Endodermal cell (in vitro differentiated cells): ENCODE data around the gene PRODH2. TPM values are rescaled to one million over a fixed set of nuclear protein-coding genes. Genes with fewer than 3 reads are reported as not detected.

Experiments
- DNase-seq: peaks from one replicate; pipeline ENCODE4 v3.0.0-alpha.2; 2017
- H3K27ac ChIP-seq: 2 replicates; pipeline ENCODE4 v1.5.1; 2013; ENCODE audit warnings: mild to moderate bottlenecking, low read depth, low read length, moderate library complexity
- H3K27me3 ChIP-seq: 2 replicates; pipeline ENCODE4 v1.6.1; 2013; ENCODE audit warnings: mild to moderate bottlenecking, low read length, moderate library complexity; ENCODE audit not compliant: insufficient read depth, control insufficient read depth, poor library complexity, severe bottlenecking
- H3K36me3 ChIP-seq: 2 replicates; pipeline ENCODE4 v1.7.0; 2013; ENCODE audit warnings: mild to moderate bottlenecking, low read length, moderate library complexity; ENCODE audit not compliant: control insufficient read depth, insufficient read depth
- H3K4me1 ChIP-seq: one replicate; pipeline ENCODE4 v1.7.0; 2013; ENCODE audit warnings: low read length; ENCODE audit not compliant: control insufficient read depth, insufficient read depth
- H3K4me3 ChIP-seq: 2 replicates; pipeline ENCODE4 v1.5.1; 2013; ENCODE audit warnings: mild to moderate bottlenecking, low read length, moderate library complexity
- H3K9ac ChIP-seq: 2 replicates; pipeline ENCODE4 v1.6.1; 2013; ENCODE audit warnings: mild to moderate bottlenecking, low read length, moderate library complexity; ENCODE audit not compliant: poor library complexity, severe bottlenecking; ENCODE audit errors: extremely low read depth
- H3K9me3 ChIP-seq: 2 replicates; pipeline ENCODE4 v1.6.1; 2013; ENCODE audit warnings: mild to moderate bottlenecking, low read length, moderate library complexity; ENCODE audit not compliant: control insufficient read depth
- H3K27ac Mint-ChIP-seq: 2 replicates; pipeline ENCODE4 v1.8.0; 2020; ENCODE audit warnings: mixed read lengths
- H3K27me3 Mint-ChIP-seq: 2 replicates; pipeline ENCODE4 v1.8.0; 2021; ENCODE audit warnings: mild to moderate bottlenecking, mixed read lengths; ENCODE audit not compliant: insufficient read depth
- H3K36me3 Mint-ChIP-seq: 2 replicates; pipeline ENCODE4 v1.8.0; 2020; ENCODE audit warnings: low read depth, mixed read lengths
- H3K4me1 Mint-ChIP-seq: 2 replicates; pipeline ENCODE4 v1.8.0; 2020; ENCODE audit warnings: mixed read lengths
- H3K4me3 Mint-ChIP-seq: 2 replicates; pipeline ENCODE4 v1.8.0; 2020; ENCODE audit warnings: mild to moderate bottlenecking, moderate library complexity, mixed read lengths
- H3K9me3 Mint-ChIP-seq: 2 replicates; pipeline ENCODE4 v1.8.0; 2020; ENCODE audit warnings: mild to moderate bottlenecking, mixed read lengths
- WGBS, 2 experiments: methylation state at CpG; one replicate each; pipeline versions ENCODE4 v1.1.5 to v1.1.7; 2013; ENCODE audit warnings: missing lambda C conversion rate in 2 of 2, mixed read lengths in 1 of 2; ENCODE audit not compliant: insufficient coverage in 1 of 2, insufficient read length in 1 of 2; 5-methylcytosine and 5-hydroxymethylcytosine counted together
- total RNA-seq, 2 donors: library from RNA; stranded (reverse); fragmentation: NEBNext Ultra II Directional in 1 of 2; extraction: Animal tissue kit (Norgen Biotek cat#: 25700) in 1 of 2; gene quantifications; 2 replicates in 1 of 2; 3 replicates in 1 of 2; pipeline ENCODE4 v1.2.1, GENCODE V29; 2021
- TF ChIP-seq, protein P1 (sequence below): fragments of 200-600 bp; sonication (generic); conservative IDR thresholded peaks from 2 replicates; pipeline ENCODE4 v1.5.0; 2021; ENCODE audit warnings: antibody characterized with exemption, mild to moderate bottlenecking

PRODH2 gene
- total RNA-seq, 2 donors from 2014 or later, result 1.0 to 1.5 TPM

DNA sequence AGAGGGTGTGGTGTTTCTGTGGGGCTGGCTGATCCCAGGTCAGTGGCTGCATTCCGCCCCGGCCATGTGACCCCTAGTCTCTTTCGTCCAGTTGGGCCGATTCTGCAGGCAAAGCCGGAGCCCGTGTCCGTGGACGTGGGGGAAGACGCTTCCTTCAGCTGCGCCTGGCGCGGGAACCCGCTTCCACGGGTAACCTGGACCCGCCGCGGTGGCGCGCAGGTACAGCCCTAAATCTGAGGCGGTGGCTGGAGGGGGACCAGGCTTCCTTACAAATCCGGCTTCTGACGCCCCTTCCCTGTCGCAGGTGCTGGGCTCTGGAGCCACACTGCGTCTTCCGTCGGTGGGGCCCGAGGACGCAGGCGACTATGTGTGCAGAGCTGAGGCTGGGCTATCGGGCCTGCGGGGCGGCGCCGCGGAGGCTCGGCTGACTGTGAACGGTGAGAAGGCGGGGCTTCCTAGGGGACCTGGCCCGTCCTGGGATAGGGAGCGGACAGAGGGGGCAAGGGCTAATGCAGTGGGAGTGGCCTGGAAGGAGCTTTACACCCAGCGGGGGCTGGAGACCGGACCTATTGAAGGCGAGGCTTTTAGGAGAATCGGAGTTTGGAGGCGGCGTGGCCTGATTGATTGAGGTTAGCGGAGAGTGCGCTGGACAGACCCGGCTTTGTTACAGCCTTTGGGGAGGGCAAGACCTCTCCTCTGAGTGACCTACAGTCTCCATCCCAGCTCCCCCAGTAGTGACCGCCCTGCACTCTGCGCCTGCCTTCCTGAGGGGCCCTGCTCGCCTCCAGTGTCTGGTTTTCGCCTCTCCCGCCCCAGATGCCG lies 48.4 kb upstream of the PRODH2 start:
- TF ChIP-seq, protein P1, sequence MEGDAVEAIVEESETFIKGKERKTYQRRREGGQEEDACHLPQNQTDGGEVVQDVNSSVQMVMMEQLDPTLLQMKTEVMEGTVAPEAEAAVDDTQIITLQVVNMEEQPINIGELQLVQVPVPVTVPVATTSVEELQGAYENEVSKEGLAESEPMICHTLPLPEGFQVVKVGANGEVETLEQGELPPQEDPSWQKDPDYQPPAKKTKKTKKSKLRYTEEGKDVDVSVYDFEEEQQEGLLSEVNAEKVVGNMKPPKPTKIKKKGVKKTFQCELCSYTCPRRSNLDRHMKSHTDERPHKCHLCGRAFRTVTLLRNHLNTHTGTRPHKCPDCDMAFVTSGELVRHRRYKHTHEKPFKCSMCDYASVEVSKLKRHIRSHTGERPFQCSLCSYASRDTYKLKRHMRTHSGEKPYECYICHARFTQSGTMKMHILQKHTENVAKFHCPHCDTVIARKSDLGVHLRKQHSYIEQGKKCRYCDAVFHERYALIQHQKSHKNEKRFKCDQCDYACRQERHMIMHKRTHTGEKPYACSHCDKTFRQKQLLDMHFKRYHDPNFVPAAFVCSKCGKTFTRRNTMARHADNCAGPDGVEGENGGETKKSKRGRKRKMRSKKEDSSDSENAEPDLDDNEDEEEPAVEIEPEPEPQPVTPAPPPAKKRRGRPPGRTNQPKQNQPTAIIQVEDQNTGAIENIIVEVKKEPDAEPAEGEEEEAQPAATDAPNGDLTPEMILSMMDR, result no peak

DNA sequence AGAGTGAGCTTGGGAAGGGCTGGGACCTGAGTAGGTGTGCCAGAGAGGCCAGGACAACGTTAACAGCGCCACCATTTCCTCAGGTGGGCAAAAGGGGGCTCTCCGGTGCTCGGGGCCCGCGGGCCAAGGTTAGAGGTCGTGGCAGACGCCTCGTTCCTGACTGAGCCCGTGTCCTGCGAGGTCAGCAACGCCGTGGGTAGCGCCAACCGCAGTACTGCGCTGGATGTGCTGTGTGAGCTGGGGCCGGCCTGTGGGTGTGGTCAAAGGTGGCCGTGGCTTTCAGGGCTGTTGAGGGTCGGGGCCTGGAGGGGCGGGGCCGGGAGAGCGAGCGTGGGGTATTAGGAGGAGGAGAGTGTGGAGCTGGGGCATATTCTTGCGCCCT lies 47.8 kb upstream of the PRODH2 start:
- Mint-ChIP-seq H3K4me3 (peak overlapping the region; percentile 57), H3K27me3 (peaks cover 83% of the 10 kb centered on the region), H3K9me3 (no peaks in the 10 kb centered on the region), H3K27ac (no peak overlapping the region), H3K4me1 (peaks cover 11% of the 10 kb centered on the region), H3K36me3 (no peaks in the 10 kb centered on the region)
- no peaks in the 10 kb centered on the region for H3K36me3 ChIP-seq
- TF ChIP-seq, protein P1, result peak; percentile 40
- 12 to 15% methylated on average over 19 to 24 of the region's 24 CpGs for WGBS, 2 experiments
- no peak overlapping the region for H3K9ac ChIP-seq
- peaks cover 6% of the 10 kb centered on the region for H3K4me1 ChIP-seq
- H3K27ac ChIP-seq, result no peak overlapping the region
- peak overlapping the region; percentile 60 for H3K4me3 ChIP-seq
- peaks cover 93% of the 10 kb centered on the region for H3K27me3 ChIP-seq
- no peaks in the 10 kb centered on the region for H3K9me3 ChIP-seq
- DNase-seq, result peak; percentile 74

More for the DNA sequence above, 48.4 kb upstream of the PRODH2 start:
- peak; percentile 98 for DNase-seq
- WGBS, 2 experiments, result 8 to 12% methylated on average over 28 to 55 of the region's 55 CpGs
- H3K27me3 ChIP-seq, result peaks cover 93% of the 10 kb centered on the region
- peaks cover 2% of the 10 kb centered on the region for H3K4me1 ChIP-seq
- no peak overlapping the region for H3K27ac ChIP-seq
- H3K9ac ChIP-seq, result no peak overlapping the region
- no peaks in the 10 kb centered on the region for H3K36me3 Mint-ChIP-seq
- peak overlapping the region; percentile 60 for H3K4me3 ChIP-seq
- H3K4me1 Mint-ChIP-seq, result peaks cover 8% of the 10 kb centered on the region
- no peaks in the 10 kb centered on the region for H3K9me3 Mint-ChIP-seq
- H3K27me3 Mint-ChIP-seq, result peaks cover 84% of the 10 kb centered on the region
- H3K27ac Mint-ChIP-seq, result no peak overlapping the region
- H3K4me3 Mint-ChIP-seq, result peak overlapping the region; percentile 57
- H3K9me3 ChIP-seq, result no peaks in the 10 kb centered on the region
- H3K36me3 ChIP-seq, result no peaks in the 10 kb centered on the region

DNA sequence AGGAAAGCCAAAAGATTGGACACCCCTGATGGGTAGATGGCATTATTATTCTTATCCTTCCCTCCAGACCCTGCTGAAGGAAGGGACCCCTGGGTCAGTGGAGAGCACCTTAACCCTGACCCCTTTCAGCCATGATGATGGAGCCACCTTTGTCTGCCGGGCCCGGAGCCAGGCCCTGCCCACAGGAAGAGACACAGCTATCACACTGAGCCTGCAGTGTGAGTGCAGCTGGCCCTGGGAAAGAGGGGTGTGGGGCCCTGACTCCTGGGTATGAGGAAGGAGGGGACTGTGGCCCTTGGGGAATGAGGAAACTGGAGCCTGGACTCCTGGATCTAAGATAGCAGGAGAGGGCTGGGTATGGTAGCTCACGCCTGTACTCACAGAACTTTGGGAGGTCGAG lies 46.8 kb upstream of the PRODH2 start:
- H3K36me3 ChIP-seq, result no peaks in the 10 kb centered on the region
- Mint-ChIP-seq H3K4me3 (no peak overlapping the region), H3K27me3 (peaks cover 88% of the 10 kb centered on the region), H3K27ac (no peak overlapping the region), H3K9me3 (no peaks in the 10 kb centered on the region), H3K36me3 (no peaks in the 10 kb centered on the region), H3K4me1 (peaks cover 11% of the 10 kb centered on the region)
- H3K27me3 ChIP-seq, result peaks cover 93% of the 10 kb centered on the region
- no peaks in the 10 kb centered on the region for H3K9me3 ChIP-seq
- WGBS, 2 experiments, result 85% methylated on average over 2 to 4 of the region's 4 CpGs
- H3K4me1 ChIP-seq, result peaks cover 6% of the 10 kb centered on the region
- H3K9ac ChIP-seq, result no peak overlapping the region
- no peak overlapping the region for H3K4me3 ChIP-seq
- no peak overlapping the region for H3K27ac ChIP-seq
- TF ChIP-seq, protein P1, result no peak
- DNase-seq, result no peak
